22Rv1 (cell line): ENCODE measurements around the gene TNNC2.

Experiments used
- ZFX ChIP-seq: fragments of 450-650 bp; IDR thresholded peaks from 2 replicates; pipeline ENCODE4 v1.6.1; 2017; ENCODE audit warnings: antibody characterized with exemption, borderline replicate concordance
- TF ChIP-seq, protein P1 (sequence below): fragments of 450-650 bp; IDR thresholded peaks from 2 replicates; pipeline ENCODE4 v1.5.1; 2017; ENCODE audit warnings: mild to moderate bottlenecking

DNA sequence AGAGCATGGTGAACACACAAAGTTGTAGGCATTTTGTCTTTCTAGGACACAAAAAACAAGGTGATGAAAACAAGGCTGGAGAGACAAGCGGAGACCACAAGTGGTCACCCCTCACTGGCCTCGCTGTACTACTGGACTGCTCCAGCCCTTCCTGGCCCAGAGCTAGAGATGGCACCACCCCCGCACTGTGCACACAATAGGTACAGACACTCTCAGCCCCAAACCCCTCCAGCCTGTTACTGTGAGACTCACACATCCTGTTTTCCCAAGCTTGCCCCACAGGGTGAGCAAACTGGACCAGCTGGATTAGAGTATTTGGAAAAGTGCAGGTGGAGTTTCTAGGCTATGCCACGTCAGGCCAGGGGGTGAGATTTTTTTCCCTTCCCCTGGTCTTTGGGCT is 45.5 kb upstream of the TNNC2 start:
- TF ChIP-seq, protein P1, sequence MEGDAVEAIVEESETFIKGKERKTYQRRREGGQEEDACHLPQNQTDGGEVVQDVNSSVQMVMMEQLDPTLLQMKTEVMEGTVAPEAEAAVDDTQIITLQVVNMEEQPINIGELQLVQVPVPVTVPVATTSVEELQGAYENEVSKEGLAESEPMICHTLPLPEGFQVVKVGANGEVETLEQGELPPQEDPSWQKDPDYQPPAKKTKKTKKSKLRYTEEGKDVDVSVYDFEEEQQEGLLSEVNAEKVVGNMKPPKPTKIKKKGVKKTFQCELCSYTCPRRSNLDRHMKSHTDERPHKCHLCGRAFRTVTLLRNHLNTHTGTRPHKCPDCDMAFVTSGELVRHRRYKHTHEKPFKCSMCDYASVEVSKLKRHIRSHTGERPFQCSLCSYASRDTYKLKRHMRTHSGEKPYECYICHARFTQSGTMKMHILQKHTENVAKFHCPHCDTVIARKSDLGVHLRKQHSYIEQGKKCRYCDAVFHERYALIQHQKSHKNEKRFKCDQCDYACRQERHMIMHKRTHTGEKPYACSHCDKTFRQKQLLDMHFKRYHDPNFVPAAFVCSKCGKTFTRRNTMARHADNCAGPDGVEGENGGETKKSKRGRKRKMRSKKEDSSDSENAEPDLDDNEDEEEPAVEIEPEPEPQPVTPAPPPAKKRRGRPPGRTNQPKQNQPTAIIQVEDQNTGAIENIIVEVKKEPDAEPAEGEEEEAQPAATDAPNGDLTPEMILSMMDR = no peak
- TF ChIP-seq ZFX = no peak
